H9 (cell line): ENCODE data around the gene BRICD5. TPM values are rescaled to one million over a fixed set of nuclear protein-coding genes. Genes with fewer than 3 reads are reported as not detected.

Experiments
- DNase-seq: peaks from one replicate; pipeline ENCODE4 v3.0.0-alpha.2; 2017
- H2AFZ ChIP-seq: one replicate; pipeline ENCODE4 v1.6.1; 2013; ENCODE audit warnings: mild to moderate bottlenecking, low read length, control low read depth, moderate library complexity
- H2AK5ac ChIP-seq: 2 replicates; pipeline ENCODE4 v1.6.1; 2013; ENCODE audit warnings: low read length, control low read depth, mixed read lengths; ENCODE audit not compliant: insufficient read length
- H2BK120ac ChIP-seq: one replicate; pipeline ENCODE4 v1.6.1; 2013; ENCODE audit warnings: low read depth, mild to moderate bottlenecking, low read length, control low read depth, inconsistent platforms; ENCODE audit not compliant: poor library complexity, severe bottlenecking
- H2BK12ac ChIP-seq: 2 replicates; pipeline ENCODE4 v1.6.1; 2013; ENCODE audit warnings: low read length, control low read depth, mixed read lengths, low read depth; ENCODE audit not compliant: insufficient read length
- H2BK15ac ChIP-seq: 2 replicates; pipeline ENCODE4 v1.6.1; 2013; ENCODE audit warnings: low read depth, low read length, control low read depth
- H2BK20ac ChIP-seq: one replicate; pipeline ENCODE4 v1.6.1; 2013; ENCODE audit warnings: low read depth, mild to moderate bottlenecking, low read length, control low read depth, inconsistent platforms; ENCODE audit not compliant: poor library complexity, severe bottlenecking
- H2BK5ac ChIP-seq: 2 replicates; pipeline ENCODE4 v1.6.1; 2013; ENCODE audit warnings: low read length, control low read depth, mixed read lengths; ENCODE audit not compliant: insufficient read length
- H3K14ac ChIP-seq: 2 replicates; pipeline ENCODE4 v1.6.1; 2013; ENCODE audit warnings: low read length, control low read depth; ENCODE audit not compliant: insufficient read depth
- H3K18ac ChIP-seq: 2 replicates; pipeline ENCODE4 v1.6.1; 2013; ENCODE audit warnings: low read depth, mild to moderate bottlenecking, mixed read lengths, low read length, control low read depth; ENCODE audit not compliant: insufficient read length
- H3K23ac ChIP-seq: 2 replicates; pipeline ENCODE4 v1.6.1; 2013; ENCODE audit warnings: low read length, control low read depth, mixed read lengths, low read depth; ENCODE audit not compliant: insufficient read length
- H3K23me2 ChIP-seq: 2 replicates; pipeline ENCODE4 v1.6.1; 2013; ENCODE audit warnings: low read depth, mild to moderate bottlenecking, mixed read lengths, low read length, control low read depth; ENCODE audit not compliant: insufficient read length, poor library complexity, severe bottlenecking
- H3K27ac ChIP-seq: 2 replicates; pipeline ENCODE4 v1.5.1; 2013; ENCODE audit warnings: low read length, control low read depth, mixed read lengths, low read depth; ENCODE audit not compliant: insufficient read length
- H3K27me3 ChIP-seq: 2 replicates; pipeline ENCODE4 v1.6.1; 2013; ENCODE audit warnings: low read length, control low read depth, inconsistent platforms; ENCODE audit not compliant: insufficient read depth
- H3K4ac ChIP-seq: 2 replicates; pipeline ENCODE4 v1.6.1; 2013; ENCODE audit warnings: low read depth, mild to moderate bottlenecking, control low read depth, inconsistent platforms, low read length, moderate library complexity
- H3K4me1 ChIP-seq: 2 replicates; pipeline ENCODE4 v1.6.1; 2013; ENCODE audit warnings: low read length, control low read depth, inconsistent platforms; ENCODE audit not compliant: insufficient read depth
- H3K4me2 ChIP-seq: 2 replicates; pipeline ENCODE4 v1.6.1; 2013; ENCODE audit warnings: low read length, control low read depth, mixed read lengths; ENCODE audit not compliant: insufficient read length, insufficient read depth
- H3K56ac ChIP-seq: 2 replicates; pipeline ENCODE4 v1.6.1; 2013; ENCODE audit warnings: low read depth, mild to moderate bottlenecking, mixed read lengths, low read length, control low read depth; ENCODE audit not compliant: insufficient read length
- H3K79me1 ChIP-seq: 2 replicates; pipeline ENCODE4 v1.6.1; 2013; ENCODE audit warnings: low read depth, mild to moderate bottlenecking, moderate library complexity, low read length, control low read depth, inconsistent platforms; ENCODE audit not compliant: insufficient read depth, poor library complexity, severe bottlenecking
- H3K79me2 ChIP-seq: 2 replicates; pipeline ENCODE4 v1.6.1; 2013; ENCODE audit warnings: low read length, control low read depth, inconsistent platforms; ENCODE audit not compliant: insufficient read depth
- H3K9ac ChIP-seq: 2 replicates; pipeline ENCODE4 v1.6.1; 2013; ENCODE audit warnings: low read length, control low read depth, mixed read lengths; ENCODE audit not compliant: insufficient read length; ENCODE audit errors: extremely low read depth
- H3K9me3 ChIP-seq: one replicate; pipeline ENCODE4 v1.6.1; 2013; ENCODE audit warnings: low read depth, low read length, inconsistent platforms; ENCODE audit not compliant: control insufficient read depth
- H3T11ph ChIP-seq: one replicate; pipeline ENCODE4 v1.6.1; 2013; ENCODE audit warnings: mild to moderate bottlenecking, low read length, control low read depth, inconsistent platforms
- H4K20me1 ChIP-seq: one replicate; pipeline ENCODE4 v1.6.1; 2013; ENCODE audit not compliant: control insufficient read depth, insufficient read length, insufficient read depth
- H4K5ac ChIP-seq: 2 replicates; pipeline ENCODE4 v1.6.1; 2013; ENCODE audit warnings: low read depth, mild to moderate bottlenecking, mixed read lengths, low read length, control low read depth; ENCODE audit not compliant: insufficient read length
- H4K8ac ChIP-seq: replicated peaks from 2 replicates; pipeline ENCODE4 v1.6.1; 2013; ENCODE audit warnings: low read length, control low read depth, mixed read lengths, low read depth; ENCODE audit not compliant: insufficient read length
- H4K91ac ChIP-seq: 2 replicates; pipeline ENCODE4 v1.6.1; 2013; ENCODE audit warnings: low read depth, mild to moderate bottlenecking, moderate library complexity, mixed read lengths, low read length, control low read depth; ENCODE audit not compliant: insufficient read length
- H3K27ac Mint-ChIP-seq, 3 experiments: 2 replicates in 2 of 3; 3 replicates in 1 of 3; pipeline ENCODE4 v1.8.0; 2020 to 2021; ENCODE audit warnings: mixed read lengths in 3 of 3, mild to moderate bottlenecking in 1 of 3, moderate library complexity in 1 of 3
- H3K27me3 Mint-ChIP-seq: 2 replicates; pipeline ENCODE4 v1.8.0; 2021; ENCODE audit warnings: low read depth, mild to moderate bottlenecking, moderate library complexity, mixed read lengths
- H3K36me3 Mint-ChIP-seq, 3 experiments: 2 replicates in 2 of 3; 3 replicates in 1 of 3; pipeline ENCODE4 v1.8.0; 2020 to 2021; ENCODE audit warnings: low read depth in 3 of 3, mixed read lengths in 3 of 3; ENCODE audit not compliant: insufficient read depth in 1 of 3
- H3K4me1 Mint-ChIP-seq, 2 experiments: 2 replicates each; pipeline ENCODE4 v1.8.0; 2020; ENCODE audit warnings: mixed read lengths in 2 of 2
- H3K4me3 Mint-ChIP-seq, 2 experiments: 2 replicates in 1 of 2; 3 replicates in 1 of 2; pipeline ENCODE4 v1.8.0; 2020 to 2021; ENCODE audit warnings: mild to moderate bottlenecking in 2 of 2, mixed read lengths in 2 of 2, moderate library complexity in 1 of 2
- H3K9me3 Mint-ChIP-seq, 2 experiments: 2 replicates in 1 of 2; 3 replicates in 1 of 2; pipeline ENCODE4 v1.8.0; 2020; ENCODE audit warnings: mild to moderate bottlenecking in 2 of 2, mixed read lengths in 2 of 2, moderate library complexity in 1 of 2
- CTCF ChIP-seq: fragments of 200-600 bp; sonication (generic); conservative IDR thresholded peaks from 3 replicates; pipeline ENCODE4 v1.8.0; 2021; ENCODE audit warnings: antibody characterized with exemption, mild to moderate bottlenecking
- WGBS: extraction: QIAGEN DNeasy Blood & Tissue Kit; methylation state at CpG from one replicate; pipeline ENCODE4 v1.1.7; 2013; ENCODE audit warnings: missing lambda C conversion rate, low lambda C conversion rate, mixed read lengths; ENCODE audit not compliant: insufficient read length; ENCODE audit errors: extremely low coverage; 5-methylcytosine and 5-hydroxymethylcytosine counted together
- total RNA-seq: library from RNA; stranded (reverse); gene quantifications from 2 replicates; pipeline ENCODE4 v1.2.1, GENCODE V29; 2021

Gene BRICD5
- total RNA-seq, 1 experiment from 2014 or later, result 11.9 TPM

GRCh38 chr16:2214719-2214968 is 4.0 kb upstream of the BRICD5 start, which contains the start of gene PGP:
Gene PGP, minus strand, starts transcription at chr16:2214840. Its CDS starts 63 bp downstream, at chr16:2214777.
- no peaks in the 10 kb centered on the region for H3K9me3 ChIP-seq
- peak within 1 kb of the TSS; percentile 99 for H3K18ac ChIP-seq
- Mint-ChIP-seq H3K4me1 (peaks cover 13 to 18% of the 10 kb centered on the region in 2 experiments), H3K36me3 (peaks cover 9 to 24% (median 17%) of the 10 kb centered on the region in 3 experiments; a peak in 6 of 7 replicates), H3K9me3 (no peaks in the 10 kb centered on the region), H3K27ac (peak within 1 kb of the TSS; percentile 97 to 98 (median 98)), H3K27me3 (no peaks in the 10 kb centered on the region), H3K4me3 (peak within 1 kb of the TSS; percentile 78 to 92)
- H2BK20ac ChIP-seq, result no peak within 1 kb of the TSS
- peak within 1 kb of the TSS; percentile 71 for H3K56ac ChIP-seq
- WGBS, result no CpG with 5 or more reads among the region's 48 CpGs
- H3K9ac ChIP-seq, result peak within 1 kb of the TSS; percentile 99
- H3T11ph ChIP-seq, result peak within 1 kb of the TSS; percentile 89
- peaks cover 8% of the 10 kb centered on the region for H3K23me2 ChIP-seq
- H3K79me2 ChIP-seq, result peaks cover 6% of the 10 kb centered on the region; the same call in 1 of the 2 replicates
- no peak within 1 kb of the TSS for H4K91ac ChIP-seq
- DNase-seq, result no peak
- no peak within 1 kb of the TSS for H2AFZ ChIP-seq
- H4K20me1 ChIP-seq, result no peaks in the 10 kb centered on the region
- no peak within 1 kb of the TSS for H2BK120ac ChIP-seq
- no peaks in the 10 kb centered on the region for H3K4me1 ChIP-seq
- peak within 1 kb of the TSS; percentile 76 for H3K4me2 ChIP-seq
- no peaks in the 10 kb centered on the region for H3K27me3 ChIP-seq
- H3K14ac ChIP-seq, result peak within 1 kb of the TSS; percentile 97
- peak within 1 kb of the TSS; percentile 98 for H4K5ac ChIP-seq
- H3K27ac ChIP-seq, result peak within 1 kb of the TSS; percentile 99
- TF ChIP-seq CTCF, result no peak
- no peak within 1 kb of the TSS for H4K8ac ChIP-seq
- H2BK15ac ChIP-seq, result no peak within 1 kb of the TSS
- H3K23ac ChIP-seq, result no peak within 1 kb of the TSS
- H3K79me1 ChIP-seq, result peaks cover 6% of the 10 kb centered on the region
- no peak within 1 kb of the TSS for H2AK5ac ChIP-seq
- H2BK5ac ChIP-seq, result peak within 1 kb of the TSS; percentile 94
- H3K4ac ChIP-seq, result no peak within 1 kb of the TSS; the same call in 1 of the 2 replicates
- H2BK12ac ChIP-seq, result peak within 1 kb of the TSS; percentile 96
